ENCODE results near the gene LGR6.

Gene LGR6

GRCh38 chr1:202329891-202330290 lies 136.3 kb downstream of the LGR6 start:
- Histone ChIP-seq H3K27me3 (replicated peaks; ENCODE audit: insufficient read depth, low read length) (no peaks in the 10 kb centered on the region), H3K4me1 (ENCODE audit: low read length) (no peaks in the 10 kb centered on the region)
- TF ChIP-seq, protein P1, sequence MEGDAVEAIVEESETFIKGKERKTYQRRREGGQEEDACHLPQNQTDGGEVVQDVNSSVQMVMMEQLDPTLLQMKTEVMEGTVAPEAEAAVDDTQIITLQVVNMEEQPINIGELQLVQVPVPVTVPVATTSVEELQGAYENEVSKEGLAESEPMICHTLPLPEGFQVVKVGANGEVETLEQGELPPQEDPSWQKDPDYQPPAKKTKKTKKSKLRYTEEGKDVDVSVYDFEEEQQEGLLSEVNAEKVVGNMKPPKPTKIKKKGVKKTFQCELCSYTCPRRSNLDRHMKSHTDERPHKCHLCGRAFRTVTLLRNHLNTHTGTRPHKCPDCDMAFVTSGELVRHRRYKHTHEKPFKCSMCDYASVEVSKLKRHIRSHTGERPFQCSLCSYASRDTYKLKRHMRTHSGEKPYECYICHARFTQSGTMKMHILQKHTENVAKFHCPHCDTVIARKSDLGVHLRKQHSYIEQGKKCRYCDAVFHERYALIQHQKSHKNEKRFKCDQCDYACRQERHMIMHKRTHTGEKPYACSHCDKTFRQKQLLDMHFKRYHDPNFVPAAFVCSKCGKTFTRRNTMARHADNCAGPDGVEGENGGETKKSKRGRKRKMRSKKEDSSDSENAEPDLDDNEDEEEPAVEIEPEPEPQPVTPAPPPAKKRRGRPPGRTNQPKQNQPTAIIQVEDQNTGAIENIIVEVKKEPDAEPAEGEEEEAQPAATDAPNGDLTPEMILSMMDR (IDR thresholded peaks at IDR 0.05; ENCODE audit: low read length): peak; percentile 21; the same call in 1 of the 2 replicates
- TF ChIP-seq EZH2phosphoT487 (IDR thresholded peaks at IDR 0.05; ENCODE audit: low read length) (no peak), EZH2 (optimal IDR thresholded peaks at IDR 0.05; ENCODE audit: low read depth, low read length) (no peak)

DNA sequence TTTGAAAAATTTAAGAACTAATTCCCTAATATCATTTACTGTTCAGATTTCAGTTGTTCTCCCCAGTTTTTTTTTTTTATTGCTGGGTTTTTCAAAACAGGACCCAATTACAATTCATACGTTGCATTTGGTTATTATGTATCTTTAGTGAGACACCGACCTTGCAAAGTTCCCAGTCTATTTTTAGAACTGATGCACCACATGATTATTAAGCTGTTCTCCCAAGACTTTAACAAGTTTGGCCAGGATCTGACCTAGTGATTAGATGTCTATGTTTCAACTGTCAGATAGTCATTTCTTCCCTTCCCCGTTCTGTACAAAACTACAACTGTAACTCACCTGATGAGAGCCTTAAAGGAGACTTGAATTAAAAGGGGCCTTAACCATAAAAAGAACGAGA lies 140.3 kb downstream of the LGR6 start:
- H3K4me3 ChIP-seq (ENCODE audit: low read length): no peak overlapping the region
- no peaks in the 10 kb centered on the region; the same call in 1 of the 2 replicates for H4K20me1 ChIP-seq (ENCODE audit: insufficient read depth, low read length)
- H3K27ac ChIP-seq (ENCODE audit: low read length): no peak overlapping the region
- peaks cover 27% of the 10 kb centered on the region for H3K79me2 ChIP-seq (ENCODE audit: low read length)
- H3K4me2 ChIP-seq (ENCODE audit: low read depth, low read length): no peak overlapping the region
- H3F3A ChIP-seq (ENCODE audit: insufficient read depth, low read length): no peaks in the 10 kb centered on the region
- H3K27me3 ChIP-seq (replicated peaks; ENCODE audit: insufficient read depth, low read length): no peaks in the 10 kb centered on the region
- H2AFZ ChIP-seq (ENCODE audit: low read length): no peak overlapping the region
- H3K36me3 ChIP-seq (replicated peaks; ENCODE audit: insufficient read depth, low read length): peaks cover 34% of the 10 kb centered on the region
- H3K4me1 ChIP-seq (ENCODE audit: low read length): no peaks in the 10 kb centered on the region
- H3K9ac ChIP-seq (ENCODE audit: low read length): no peak overlapping the region
- no peak for TF ChIP-seq EZH2 (optimal IDR thresholded peaks at IDR 0.05; ENCODE audit: low read depth, low read length)
- TF ChIP-seq, protein P1 (IDR thresholded peaks at IDR 0.05; ENCODE audit: low read length): no peak
- no peak for TF ChIP-seq EZH2phosphoT487 (IDR thresholded peaks at IDR 0.05; ENCODE audit: low read length)
- H3K9me3 ChIP-seq (replicated peaks; ENCODE audit: insufficient read depth, low read length): no peaks in the 10 kb centered on the region
- no peak for DNase-seq
- H3K9me2 ChIP-seq (replicated peaks; ENCODE audit: insufficient read depth, low read length): no peaks in the 10 kb centered on the region

More at GRCh38 chr1:202329891-202330290, 136.3 kb downstream of the LGR6 start:
- Histone ChIP-seq H3F3A (ENCODE audit: insufficient read depth, low read length) (no peaks in the 10 kb centered on the region), H3K4me2 (ENCODE audit: low read depth, low read length) (no peak overlapping the region), H3K36me3 (replicated peaks; ENCODE audit: insufficient read depth, low read length) (peaks cover 25% of the 10 kb centered on the region), H3K9ac (ENCODE audit: low read length) (no peak overlapping the region), H3K4me3 (ENCODE audit: low read length) (no peak overlapping the region), H3K9me3 (replicated peaks; ENCODE audit: insufficient read depth, low read length) (no peaks in the 10 kb centered on the region), H4K20me1 (ENCODE audit: insufficient read depth, low read length) (no peaks in the 10 kb centered on the region), H3K27ac (ENCODE audit: low read length) (no peak overlapping the region), H2AFZ (ENCODE audit: low read length) (no peak overlapping the region), H3K9me2 (replicated peaks; ENCODE audit: insufficient read depth, low read length) (no peaks in the 10 kb centered on the region), H3K79me2 (ENCODE audit: low read length) (no peaks in the 10 kb centered on the region)
- no peak for DNase-seq

GRCh38 chr1:202343652-202344349 lies 150.2 kb downstream of the LGR6 start:
- no peaks in the 10 kb centered on the region for H3K27me3 ChIP-seq (replicated peaks; ENCODE audit: insufficient read depth, low read length)
- peak overlapping the region; percentile 2; the same call in 1 of the 2 replicates for H3K9ac ChIP-seq (ENCODE audit: low read length)
- no peaks in the 10 kb centered on the region for H3K9me3 ChIP-seq (replicated peaks; ENCODE audit: insufficient read depth, low read length)
- H3K4me1 ChIP-seq (ENCODE audit: low read length): peaks cover 17% of the 10 kb centered on the region
- peaks cover 29% of the 10 kb centered on the region for H3K79me2 ChIP-seq (ENCODE audit: low read length)
- no peaks in the 10 kb centered on the region for H3K36me3 ChIP-seq (replicated peaks; ENCODE audit: insufficient read depth, low read length)
- no peaks in the 10 kb centered on the region; the same call in 1 of the 2 replicates for H4K20me1 ChIP-seq (ENCODE audit: insufficient read depth, low read length)
- H3K9me2 ChIP-seq (replicated peaks; ENCODE audit: insufficient read depth, low read length): no peaks in the 10 kb centered on the region
- TF ChIP-seq, protein P1 (IDR thresholded peaks at IDR 0.05; ENCODE audit: low read length): peak; percentile 74
- TF ChIP-seq EZH2phosphoT487 (IDR thresholded peaks at IDR 0.05; ENCODE audit: low read length): no peak
- no peak for TF ChIP-seq EZH2 (optimal IDR thresholded peaks at IDR 0.05; ENCODE audit: low read depth, low read length)
- no peak overlapping the region for H3K27ac ChIP-seq (ENCODE audit: low read length)
- peak; percentile 81 for DNase-seq
- peak overlapping the region; percentile 28; the same call in 1 of the 2 replicates for H2AFZ ChIP-seq (ENCODE audit: low read length)
- peaks cover 3% of the 10 kb centered on the region for H3F3A ChIP-seq (ENCODE audit: insufficient read depth, low read length)
- peak overlapping the region; percentile 13; the same call in 1 of the 2 replicates for H3K4me3 ChIP-seq (ENCODE audit: low read length)
- H3K4me2 ChIP-seq (ENCODE audit: low read depth, low read length): peak overlapping the region; percentile 32

Measured in MM.1S (cell line).